HEK293 (cell line): ENCODE measurements around the gene RAMP3.

Experiments
- CTCF ChIA-PET: fragments of 350-600 bp; formaldehyde crosslinking; extraction: SDS; loops from one replicate; lab custom pipeline; 2021; ENCODE audit warnings: antibody characterized with exemption; lab: Yijun Ruan, JAX
- POLR2A ChIA-PET: fragments of 300-600 bp; formaldehyde crosslinking; extraction: SDS; loops from one replicate; lab custom pipeline; 2020; ENCODE audit warnings: antibody characterized with exemption, inconsistent platforms; lab: Yijun Ruan, JAX
- H3K27ac ChIP-seq: fragments of 200-500 bp; sonication (Bioruptor generic); 2 replicates; pipeline ENCODE4 v1.5.1; 2014; ENCODE audit warnings: low read depth, low read length, control low read depth, inconsistent platforms; ENCODE audit errors: extremely low read depth
- H3K36me3 ChIP-seq, 2 experiments: fragments of 200-500 bp in 1 of 2; sonication (Bioruptor generic) in 1 of 2; 1 replicate in 1 of 2; 2 replicates in 1 of 2; pipeline ENCODE4 v1.5.1; 2014 to 2017; ENCODE audit warnings: inconsistent platforms in 2 of 2, low read length in 2 of 2; ENCODE audit not compliant: control insufficient read depth in 2 of 2, insufficient read depth in 1 of 2
- H3K4me1 ChIP-seq: fragments of 200-500 bp; sonication (Bioruptor generic); 2 replicates; pipeline ENCODE4 v1.5.1; 2014; ENCODE audit warnings: mild to moderate bottlenecking, low read length, inconsistent platforms; ENCODE audit not compliant: control insufficient read depth, insufficient read depth
- H3K4me3 ChIP-seq: 2 replicates; pipeline ENCODE4 v1.5.1; 2011; ENCODE audit warnings: low read depth, mild to moderate bottlenecking, control low read depth, low read length, moderate library complexity
- H3K9me3 ChIP-seq: fragments of 200-500 bp; sonication (Bioruptor generic); 2 replicates; pipeline ENCODE4 v1.5.1; 2014; ENCODE audit warnings: low read depth, low read length, inconsistent platforms; ENCODE audit not compliant: control insufficient read depth, insufficient read depth
- GFI1B ChIP-seq: fragments of 450-650 bp; formaldehyde crosslinking; IDR thresholded peaks from 2 replicates; pipeline ENCODE4 v1.5.1; 2016; ENCODE audit warnings: missing biosample characterization, missing genetic modification characterization
- INSM2 ChIP-seq: fragments of 450-650 bp; formaldehyde crosslinking; IDR thresholded peaks from 2 replicates; pipeline ENCODE4 v1.5.1; 2016; ENCODE audit warnings: missing biosample characterization, missing genetic modification characterization
- SALL2 ChIP-seq: fragments of 450-650 bp; formaldehyde crosslinking; IDR thresholded peaks from 2 replicates; pipeline ENCODE4 v1.5.0; 2017; ENCODE audit warnings: missing biosample characterization, mild to moderate bottlenecking, missing genetic modification characterization, borderline replicate concordance
- SCRT2 ChIP-seq: fragments of 450-650 bp; formaldehyde crosslinking; IDR thresholded peaks from 2 replicates; pipeline ENCODE4 v1.5.1; 2016; ENCODE audit warnings: missing biosample characterization, missing genetic modification characterization
- ZBTB26 ChIP-seq: fragments of 450-650 bp; formaldehyde crosslinking; optimal IDR thresholded peaks from 2 replicates; pipeline ENCODE3; 2016; ENCODE audit warnings: missing biosample characterization, mild to moderate bottlenecking, missing genetic modification characterization
- ZBTB6 ChIP-seq: fragments of 450-650 bp; formaldehyde crosslinking; IDR thresholded peaks from 2 replicates; pipeline ENCODE4 v1.5.1; 2017; ENCODE audit warnings: missing biosample characterization, missing genetic modification characterization
- ZFHX2 ChIP-seq: fragments of 450-650 bp; formaldehyde crosslinking; conservative IDR thresholded peaks from 2 replicates; pipeline ENCODE4 v1.5.1; 2016; ENCODE audit warnings: missing biosample characterization, missing genetic modification characterization
- ZNF169 ChIP-seq: fragments of 450-650 bp; formaldehyde crosslinking; IDR thresholded peaks from 2 replicates; pipeline ENCODE4 v1.5.1; 2016; ENCODE audit warnings: missing biosample characterization, missing genetic modification characterization
- ZNF211 ChIP-seq: fragments of 450-650 bp; formaldehyde crosslinking; IDR thresholded peaks from 2 replicates; pipeline ENCODE4 v1.5.1; 2016; ENCODE audit warnings: low read depth, missing biosample characterization, missing genetic modification characterization
- ZNF24 ChIP-seq: fragments of 450-650 bp; formaldehyde crosslinking; IDR thresholded peaks from 2 replicates; pipeline ENCODE4 v1.5.1; 2016; ENCODE audit warnings: missing biosample characterization, missing genetic modification characterization
- ZNF266 ChIP-seq: fragments of 450-650 bp; formaldehyde crosslinking; IDR thresholded peaks from 2 replicates; pipeline ENCODE4 v1.5.1; 2016; ENCODE audit warnings: missing biosample characterization, missing genetic modification characterization, low read depth
- ZNF433 ChIP-seq: fragments of 450-650 bp; formaldehyde crosslinking; IDR thresholded peaks from 2 replicates; pipeline ENCODE4 v1.5.1; 2016; ENCODE audit warnings: missing biosample characterization, missing genetic modification characterization, low read depth
- ZNF610 ChIP-seq: fragments of 450-650 bp; formaldehyde crosslinking; IDR thresholded peaks from 2 replicates; pipeline ENCODE4 v1.5.1; 2016; ENCODE audit warnings: missing biosample characterization, missing genetic modification characterization, borderline replicate concordance
- ZNF623 ChIP-seq: fragments of 450-650 bp; formaldehyde crosslinking; IDR thresholded peaks from 2 replicates; pipeline ENCODE4 v1.5.1; 2016; ENCODE audit warnings: missing biosample characterization, missing genetic modification characterization
- ZNF626 ChIP-seq: fragments of 450-650 bp; sonication (Bioruptor Pico); formaldehyde crosslinking; IDR thresholded peaks from 2 replicates; pipeline ENCODE4 v1.5.1; 2018; ENCODE audit warnings: missing biosample characterization, missing genetic modification characterization, inconsistent platforms
- ZNF658 ChIP-seq: fragments of 450-650 bp; formaldehyde crosslinking; IDR thresholded peaks from 2 replicates; pipeline ENCODE4; 2016; ENCODE audit warnings: missing biosample characterization, missing genetic modification characterization
- ZNF664 ChIP-seq: fragments of 450-650 bp; formaldehyde crosslinking; IDR thresholded peaks from 2 replicates; pipeline ENCODE4 v1.5.1; 2016; ENCODE audit warnings: missing biosample characterization, missing genetic modification characterization
- ZNF707 ChIP-seq: fragments of 450-650 bp; formaldehyde crosslinking; IDR thresholded peaks from 2 replicates; pipeline ENCODE4 v1.5.1; 2016; ENCODE audit warnings: missing biosample characterization, missing genetic modification characterization
- ZNF747 ChIP-seq: fragments of 450-650 bp; formaldehyde crosslinking; IDR thresholded peaks from 2 replicates; pipeline ENCODE4 v1.5.1; 2016; ENCODE audit warnings: missing biosample characterization, missing genetic modification characterization

Gene RAMP3

GRCh38 chr7:45220846-45221618 is 63.4 kb downstream of the RAMP3 start (continued):
- TF ChIP-seq ZBTB26 (tag by site-specific recombination): no peak
- no peak for TF ChIP-seq ZNF169 (tag by site-specific recombination)
- no peak for TF ChIP-seq ZNF747 (tag by site-specific recombination)
- TF ChIP-seq ZNF24 (tag by site-specific recombination): no peak
- TF ChIP-seq GFI1B (tag by site-specific recombination): no peak
- no peak for TF ChIP-seq ZNF211 (tag by site-specific recombination)
- no peak for TF ChIP-seq ZNF658 (tag by site-specific recombination)
- TF ChIP-seq ZNF626: no peak

GRCh38 chr7:45221896-45222604 is 64.5 kb downstream of the RAMP3 start:
- no peak overlapping the region for H3K4me3 ChIP-seq
- peak; percentile 69 for TF ChIP-seq ZNF623 (tag by site-specific recombination)
- no peak for TF ChIP-seq ZNF433 (tag by site-specific recombination)
- ChIA-PET POLR2A (no interaction called here), CTCF (no interaction called here)
- H3K4me1 ChIP-seq: no peaks in the 10 kb centered on the region
- H3K27ac ChIP-seq: no peak overlapping the region
- H3K36me3 ChIP-seq: no peaks in the 10 kb centered on the region
- H3K9me3 ChIP-seq: no peaks in the 10 kb centered on the region

GRCh38 chr7:45223078-45223477 is 65.5 kb downstream of the RAMP3 start:
- H3K36me3 ChIP-seq: no peaks in the 10 kb centered on the region
- H3K4me3 ChIP-seq: no peak overlapping the region
- TF ChIP-seq ZNF707 (tag by site-specific recombination) (no peak), ZNF664 (tag by site-specific recombination) (peak; percentile 38; the same call in 1 of the 2 replicates)
- H3K9me3 ChIP-seq: no peaks in the 10 kb centered on the region
- no peak overlapping the region for H3K27ac ChIP-seq
- CTCF ChIA-PET: no interaction called here
- POLR2A ChIA-PET: no interaction called here
- no peaks in the 10 kb centered on the region for H3K4me1 ChIP-seq

GRCh38 chr7:45223728-45224630 is 66.4 kb downstream of the RAMP3 start:
- H3K27ac ChIP-seq: no peak overlapping the region
- POLR2A ChIA-PET: no interaction called here
- no peaks in the 10 kb centered on the region for H3K9me3 ChIP-seq
- H3K4me3 ChIP-seq: no peak overlapping the region
- TF ChIP-seq ZBTB6 (tag by site-specific recombination) (no peak), ZNF610 (tag by site-specific recombination) (no peak), INSM2 (tag by site-specific recombination) (no peak), ZNF626 (no peak), SALL2 (tag by site-specific recombination) (no peak), SCRT2 (tag by site-specific recombination) (no peak), ZNF24 (tag by site-specific recombination) (no peak), ZNF266 (no peak), ZNF433 (tag by site-specific recombination) (no peak), ZFHX2 (tag by site-specific recombination) (no peak)
- H3K36me3 ChIP-seq: no peaks in the 10 kb centered on the region
- CTCF ChIA-PET: no interaction called here
- H3K4me1 ChIP-seq: no peaks in the 10 kb centered on the region
